M059J (cell line): Measurements from ENCODE around the gene NADSYN1. TPM values are rescaled to one million over a fixed set of nuclear protein-coding genes. Genes with fewer than 3 reads are reported as not detected.
"Not testable (repeated sequence)": the region's sequence is repeated elsewhere in the genome, so short reads cannot be mapped to it uniquely, and the experiment has no call there.

Experiments used
- DNase-seq: peaks from one replicate; pipeline ENCODE4 v3.0.0-alpha.2; 2012; ENCODE audit warnings: low read depth
- total RNA-seq: library from RNA; depleted of rRNA; stranded (reverse); fragments of >200 nt; shearing (Covaris generic); gene quantifications from 2 replicates; pipeline ENCODE4 v1.2.3, GENCODE V29; 2014; rRNA removed

Gene NADSYN1
- total RNA-seq, result 21.1 and 23.8 TPM in 2 replicates

DNA sequence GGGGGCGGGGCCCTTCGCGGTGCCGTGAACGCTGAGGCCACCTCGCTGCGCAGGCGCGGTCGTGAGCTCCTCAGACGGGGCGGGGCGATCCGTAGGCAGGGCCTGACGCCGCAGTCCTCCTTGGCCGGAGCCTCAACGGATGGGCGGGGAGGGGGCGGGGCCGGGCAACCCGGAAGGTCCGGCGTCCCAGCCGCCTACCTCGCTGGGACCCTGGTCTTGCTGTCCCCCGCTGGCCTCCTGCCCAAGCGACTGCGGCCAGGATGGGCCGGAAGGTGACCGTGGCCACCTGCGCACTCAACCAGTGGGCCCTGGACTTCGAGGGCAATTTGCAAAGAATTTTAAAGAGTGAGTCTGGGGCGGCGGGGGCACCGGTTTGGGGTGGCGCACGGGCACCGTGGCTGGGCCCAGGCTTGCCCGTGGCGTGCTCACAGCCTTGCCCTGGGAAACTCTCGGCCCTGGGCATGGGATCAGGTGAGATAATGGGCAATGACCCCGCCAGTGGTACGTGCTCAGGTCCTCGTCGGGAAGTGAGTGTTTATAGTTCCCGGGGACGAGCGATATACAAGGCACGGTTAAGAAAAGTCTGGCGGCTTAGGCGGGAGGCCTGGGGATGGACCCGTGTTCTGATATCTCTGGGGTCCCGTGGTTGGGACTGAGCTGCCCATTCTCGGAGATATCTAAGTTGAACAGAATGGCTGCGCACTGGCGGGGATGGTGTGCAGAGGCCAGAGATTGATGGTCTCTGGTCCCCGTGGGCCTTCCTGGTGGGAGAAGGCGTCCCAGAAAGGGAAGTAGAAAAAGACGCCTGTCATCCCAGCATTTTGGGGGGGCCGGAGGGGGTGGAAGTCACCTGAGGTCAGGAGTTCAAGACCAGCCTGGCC lies at the start of gene NADSYN1:
Gene NADSYN1, plus strand, starts transcription at position 167 of the 881 bp plus-strand sequence. Its CDS starts 94 bp downstream, at position 261.
- peak; percentile 93 for DNase-seq

DNA sequence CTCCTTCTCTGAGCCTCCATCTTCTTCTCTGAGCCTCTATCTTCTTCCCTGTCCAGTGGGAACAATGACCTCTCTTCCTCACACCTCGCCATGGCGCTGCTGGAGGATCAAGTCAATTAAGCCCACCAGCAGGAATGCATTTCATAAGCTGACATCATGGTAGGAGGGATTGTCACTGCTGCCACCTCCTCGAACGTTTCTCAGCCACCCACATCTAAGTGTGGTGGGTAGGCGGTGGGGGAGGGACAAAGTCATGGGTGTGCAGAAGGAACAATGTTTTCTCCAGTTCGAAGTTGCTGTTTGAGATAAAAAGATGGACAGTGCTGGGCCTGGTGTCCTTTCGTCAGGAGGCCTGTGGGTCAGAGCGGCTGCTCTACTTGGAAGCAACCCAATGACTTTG lies 48.8 kb upstream of the NADSYN1 start:
- no peak for DNase-seq

DNA sequence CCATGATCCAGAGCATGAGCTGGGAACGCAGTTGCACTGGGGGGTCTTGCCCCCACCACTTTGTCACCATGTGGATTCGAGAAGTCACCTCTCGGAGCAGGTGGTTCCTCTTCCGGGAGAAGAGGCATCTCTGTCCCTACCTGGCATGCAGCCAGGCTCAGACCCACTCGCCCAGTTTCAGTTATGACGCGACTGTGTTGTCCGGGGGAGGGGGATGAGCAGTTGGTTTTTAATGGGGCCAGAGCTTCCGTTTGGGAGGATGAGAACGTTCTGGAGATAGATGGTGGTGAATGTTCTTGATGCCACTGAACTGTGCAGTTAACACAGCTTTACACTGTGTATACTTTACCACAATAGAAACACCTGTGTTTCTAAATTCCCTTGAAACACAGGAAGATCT lies 46.3 kb upstream of the NADSYN1 start:
- no peak for DNase-seq

DNA sequence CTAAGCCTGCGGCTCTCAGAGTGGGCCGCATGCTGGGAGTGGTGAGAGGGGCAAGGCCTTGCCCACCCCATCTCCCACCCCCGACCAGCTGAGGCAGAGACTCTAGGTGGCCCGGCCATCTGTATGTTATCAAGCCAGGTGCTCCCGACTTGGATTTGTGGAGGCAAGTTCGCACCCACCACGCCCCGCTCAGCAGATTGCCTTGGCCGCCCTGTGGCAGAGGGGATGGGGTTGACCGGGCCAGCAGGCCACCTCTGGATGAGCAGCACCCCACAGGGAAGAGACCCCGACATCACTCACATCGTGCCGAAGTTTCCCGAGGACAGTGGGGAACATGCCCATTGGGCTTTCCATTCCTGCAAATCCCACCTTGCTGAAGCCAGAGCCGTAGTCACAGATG lies 45.6 kb upstream of the NADSYN1 start:
- no peak for DNase-seq

DNA sequence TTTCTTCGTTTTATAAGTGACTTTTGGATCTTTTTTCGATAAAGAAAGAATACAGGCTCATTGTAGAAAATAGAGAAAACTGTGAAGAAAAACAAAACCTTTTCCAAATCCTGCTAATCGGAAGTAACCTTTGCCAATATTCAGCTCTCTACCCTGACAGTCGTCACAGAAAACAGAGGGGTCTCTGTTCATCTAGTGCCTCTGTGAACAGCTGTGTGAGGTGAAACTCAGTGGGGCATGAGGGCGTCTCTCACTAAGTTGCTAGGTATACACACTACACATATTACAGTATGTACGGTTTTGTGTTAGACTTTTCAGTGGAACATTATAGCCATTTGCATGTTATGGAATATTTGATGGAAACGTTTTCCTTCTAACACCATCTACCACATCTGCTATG lies 44.2 kb upstream of the NADSYN1 start:
- no peak for DNase-seq

DNA sequence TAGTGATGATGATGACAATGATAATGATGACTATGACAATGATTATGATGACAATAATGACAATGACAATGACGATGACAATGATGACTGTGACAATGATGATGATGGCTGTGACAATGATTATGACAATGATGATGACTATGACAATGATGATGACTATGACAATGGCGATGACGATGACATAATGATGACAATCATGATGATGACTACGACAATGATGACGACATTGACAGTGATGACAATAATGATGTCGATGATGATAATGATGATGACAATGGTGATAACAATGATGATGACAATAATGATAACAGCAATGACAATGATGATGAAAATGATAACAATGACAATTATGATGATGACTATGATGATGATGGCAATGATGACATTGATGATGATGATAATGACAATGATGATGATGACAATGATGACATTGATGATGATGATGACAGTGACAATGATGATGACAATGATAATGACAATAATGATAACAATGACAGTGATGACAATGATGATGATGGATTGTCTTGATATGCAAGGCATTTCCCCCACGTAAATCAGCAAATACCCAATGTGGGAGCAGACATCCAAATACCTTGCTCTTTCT lies 42.5 kb upstream of the NADSYN1 start:
- DNase-seq, result no peak

DNA sequence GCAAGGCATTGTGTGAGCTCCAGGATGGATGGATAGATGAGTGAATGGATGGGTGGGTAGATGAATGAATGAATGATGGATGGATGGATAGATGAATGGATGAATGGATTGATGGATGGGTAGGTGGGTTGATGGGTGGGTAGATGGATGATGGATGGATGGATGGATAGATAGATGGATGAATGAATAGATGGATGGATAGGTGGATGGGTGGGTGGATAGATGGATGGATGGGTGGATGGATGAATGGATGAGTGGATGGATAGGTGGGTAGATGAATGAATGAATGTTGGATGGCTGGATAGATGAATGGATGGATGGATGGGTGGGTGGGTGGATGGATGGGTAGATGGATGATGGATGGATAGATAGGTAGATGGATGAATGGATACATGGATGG lies 38.4 kb upstream of the NADSYN1 start:
- DNase-seq, result no peak

DNA sequence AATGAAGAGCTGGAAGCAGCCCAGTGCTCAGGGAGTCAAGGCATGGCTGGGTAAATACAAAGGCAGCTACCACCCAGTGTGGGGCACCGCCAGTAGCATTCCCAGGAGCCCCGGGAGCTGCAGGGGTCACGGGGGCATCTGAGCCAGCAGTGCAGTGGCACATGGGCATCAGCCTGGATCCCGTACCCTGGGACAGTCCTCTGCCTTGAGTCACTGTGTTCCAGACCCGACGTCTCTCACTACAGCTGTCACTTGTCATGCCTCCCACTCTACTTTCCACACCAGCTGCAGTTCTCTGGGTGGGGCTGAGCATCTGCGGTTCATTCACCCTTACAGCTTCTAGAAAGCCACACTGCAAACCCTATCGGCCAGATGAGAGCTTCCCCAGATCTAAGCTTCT lies 34.4 kb upstream of the NADSYN1 start:
- no peak for DNase-seq

DNA sequence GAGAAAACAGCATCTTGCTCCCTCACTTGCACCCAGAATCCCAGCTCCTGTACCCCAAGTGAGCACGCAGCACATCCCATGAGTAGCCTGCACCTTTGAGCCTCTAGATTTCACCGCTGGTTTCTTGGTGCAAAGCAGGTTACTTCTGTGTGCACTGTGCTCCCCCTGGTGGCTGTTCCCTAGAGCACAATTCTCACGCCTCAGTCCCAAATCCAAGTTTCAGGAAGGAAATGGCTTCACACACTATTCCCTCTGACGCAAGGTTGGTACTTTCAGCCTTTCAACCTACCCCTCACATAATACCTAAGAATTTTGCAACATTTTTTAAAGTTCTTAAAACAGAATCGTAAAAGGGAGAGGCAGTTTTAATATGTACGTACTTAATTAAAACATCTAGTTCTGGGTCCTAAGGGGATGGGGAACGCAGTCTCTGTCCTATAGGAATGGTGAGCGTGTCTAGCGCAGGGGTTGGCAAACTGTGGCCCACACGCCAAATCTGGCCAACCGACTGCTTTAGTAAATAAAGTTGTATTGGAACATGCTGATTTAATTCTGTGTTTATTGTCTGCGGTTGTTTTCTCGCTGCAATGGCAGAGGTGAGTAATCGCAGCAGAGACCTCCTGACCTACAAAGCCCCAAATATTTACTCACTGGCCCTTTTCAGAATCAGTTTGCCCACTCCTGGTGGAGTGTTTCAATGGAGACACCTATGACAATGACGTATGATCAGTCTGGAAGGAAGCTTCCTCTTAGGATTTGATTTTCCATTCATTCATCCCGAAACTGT lies 32.4 kb upstream of the NADSYN1 start:
- DNase-seq, result peak; percentile 57

DNA sequence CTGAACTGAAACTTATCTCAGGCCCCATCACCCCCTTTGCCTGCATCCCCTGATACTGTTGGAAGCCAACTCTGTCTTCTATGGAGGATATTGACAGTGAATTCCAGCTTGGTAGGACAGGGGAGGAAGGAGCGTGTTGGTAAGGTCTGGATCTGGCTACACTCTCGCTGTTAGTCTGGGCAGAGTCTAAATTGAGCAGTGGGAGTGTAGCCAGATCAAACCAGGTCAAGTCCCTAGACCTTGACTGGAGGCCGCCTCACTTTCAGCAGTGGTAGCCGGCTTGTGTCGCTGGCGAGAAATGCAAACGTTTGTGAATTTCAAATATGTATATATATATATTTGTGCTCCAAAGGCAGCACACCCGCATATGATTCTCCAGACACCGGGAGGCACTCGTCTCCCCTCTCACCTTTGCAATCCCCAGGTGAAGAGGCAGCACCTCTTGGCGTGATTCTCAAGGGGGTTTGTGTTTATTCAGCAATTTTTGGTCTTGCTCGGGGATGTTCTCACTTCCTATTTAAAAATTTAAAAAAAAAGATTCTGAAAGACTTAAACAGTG lies 31.5 kb upstream of the NADSYN1 start:
- DNase-seq, result no peak

DNA sequence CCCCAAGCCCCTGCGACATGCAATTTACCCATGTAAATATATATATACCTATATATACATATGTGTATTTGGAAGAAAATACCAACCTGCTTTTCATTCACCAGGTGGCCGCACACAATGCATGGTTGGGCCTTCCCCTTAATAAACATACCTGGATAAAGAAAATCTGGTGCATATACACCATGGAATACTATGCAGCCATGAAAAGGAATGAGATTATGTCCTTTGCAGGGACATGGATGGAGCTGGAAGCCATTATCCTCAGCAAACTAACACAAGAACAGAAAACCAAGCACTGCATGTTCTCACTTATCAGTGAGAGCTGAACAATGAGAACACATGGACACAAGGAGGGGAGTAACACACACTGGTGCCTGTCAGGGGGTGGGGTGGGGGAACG lies 30.7 kb upstream of the NADSYN1 start:
- not testable (repeated sequence) for DNase-seq

DNA sequence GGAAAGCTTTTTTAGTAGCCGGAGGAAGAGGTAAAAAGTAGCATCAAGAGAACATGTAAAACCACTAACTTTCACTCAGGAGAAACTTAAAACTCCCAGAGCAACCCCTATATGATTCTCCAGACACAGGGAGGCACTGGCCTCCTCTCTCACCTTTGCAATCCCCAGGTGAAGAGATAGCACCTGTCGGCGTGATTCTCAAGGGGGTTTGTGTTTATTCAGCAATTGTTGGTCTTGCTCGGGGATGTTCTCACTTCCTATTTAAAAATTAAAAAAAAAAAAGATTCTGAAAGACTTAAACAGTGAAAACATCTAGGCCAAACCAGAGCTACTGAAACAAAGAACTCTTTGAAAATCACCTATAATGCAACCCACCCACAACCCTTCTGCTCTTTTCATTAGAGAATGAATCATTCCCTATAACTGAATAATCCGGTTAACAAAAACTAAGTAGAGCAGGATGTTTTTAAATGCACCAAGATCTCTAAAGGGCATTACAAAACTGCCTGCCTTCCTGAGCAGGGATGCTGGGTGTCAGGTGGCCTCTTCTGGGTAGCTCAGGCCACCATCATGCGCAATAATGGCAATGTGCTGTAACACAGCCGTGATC lies 29.7 kb upstream of the NADSYN1 start:
- DNase-seq, result no peak

DNA sequence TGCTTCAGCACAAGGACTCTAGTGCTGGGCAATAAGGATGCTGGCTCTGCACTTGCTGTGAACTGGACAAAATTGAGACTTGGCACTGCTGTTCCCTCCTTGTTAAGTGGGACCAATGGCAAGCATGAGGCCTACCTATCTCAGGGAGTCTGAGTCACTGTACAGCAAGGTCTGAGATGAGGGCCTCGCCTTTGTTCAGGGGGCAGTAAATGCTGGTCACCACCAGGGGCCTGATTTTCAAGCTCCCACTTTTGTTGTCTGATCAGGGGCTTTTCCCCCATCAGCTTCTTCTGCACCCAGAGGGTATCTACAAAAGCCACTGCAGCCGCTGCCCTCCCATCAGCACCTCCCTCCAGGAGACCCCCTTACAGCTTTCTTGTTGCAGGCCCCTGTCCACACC lies 27.6 kb upstream of the NADSYN1 start:
- DNase-seq, result no peak

DNA sequence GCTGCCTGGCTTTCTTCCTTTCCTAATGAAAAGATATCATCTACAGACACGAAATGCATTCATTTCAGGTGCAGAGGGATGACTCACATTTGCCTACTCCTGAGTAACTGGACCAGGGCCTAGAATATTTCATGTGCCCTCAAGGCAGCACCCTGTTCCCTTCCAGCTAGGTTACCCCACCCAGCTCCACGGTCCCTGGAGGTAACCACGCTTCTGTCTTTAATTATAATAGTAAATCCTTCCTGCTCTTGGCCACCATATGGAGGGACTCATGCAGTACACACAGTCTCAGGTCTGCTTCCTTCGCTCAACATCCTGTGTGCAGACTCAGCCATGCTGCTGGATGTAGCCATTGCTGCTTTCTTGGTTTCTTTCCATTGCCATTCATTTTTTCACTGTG lies 27.1 kb upstream of the NADSYN1 start:
- peak; percentile 51 for DNase-seq

DNA sequence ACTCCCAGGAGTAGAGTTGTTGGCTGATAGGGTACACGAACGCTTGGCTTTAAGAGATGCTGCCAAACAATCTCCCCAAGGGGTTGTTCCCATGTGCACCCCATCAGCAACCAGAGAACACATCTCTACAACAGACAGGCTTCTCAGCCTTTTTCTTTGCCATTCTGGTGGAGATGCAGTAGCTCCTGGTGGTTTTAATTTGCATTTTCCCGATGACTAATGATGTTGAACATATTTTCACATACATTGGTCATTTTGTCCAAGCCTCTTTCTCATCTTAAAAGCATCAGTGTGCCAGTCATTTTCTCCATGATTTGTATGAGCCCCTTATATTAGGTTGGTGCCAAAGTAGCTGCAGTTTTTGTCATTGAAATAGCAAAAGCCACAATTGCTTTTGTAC lies 26.6 kb upstream of the NADSYN1 start:
- no peak for DNase-seq

DNA sequence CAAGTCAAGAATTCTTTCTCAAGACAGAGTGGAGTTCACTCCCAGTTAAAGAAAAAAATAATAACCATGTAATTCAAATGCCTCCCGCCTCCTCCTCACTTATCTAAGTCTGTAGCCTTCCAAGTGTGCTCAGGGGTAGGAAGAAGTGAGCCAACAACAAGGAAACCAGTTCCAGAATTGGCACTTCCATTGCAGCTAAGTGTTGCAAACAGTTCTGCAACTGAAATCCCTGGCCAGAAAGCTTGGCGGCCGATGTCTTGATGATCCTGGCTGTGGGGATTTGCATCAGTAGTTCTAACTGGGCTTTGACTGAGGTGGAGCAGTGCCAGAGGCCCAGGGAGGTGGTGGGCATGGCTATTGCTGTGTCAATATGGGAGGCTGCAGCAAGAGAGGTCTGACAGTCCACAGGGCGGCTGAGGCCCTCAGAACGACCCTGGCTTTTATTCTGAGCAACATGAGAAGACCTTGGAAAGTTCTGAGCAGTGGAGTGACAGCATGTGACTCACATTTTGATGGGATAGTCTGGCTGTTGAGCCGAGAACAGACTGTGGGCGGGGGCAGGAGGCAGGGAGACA lies 24.1 kb upstream of the NADSYN1 start:
- DNase-seq, result no peak

DNA sequence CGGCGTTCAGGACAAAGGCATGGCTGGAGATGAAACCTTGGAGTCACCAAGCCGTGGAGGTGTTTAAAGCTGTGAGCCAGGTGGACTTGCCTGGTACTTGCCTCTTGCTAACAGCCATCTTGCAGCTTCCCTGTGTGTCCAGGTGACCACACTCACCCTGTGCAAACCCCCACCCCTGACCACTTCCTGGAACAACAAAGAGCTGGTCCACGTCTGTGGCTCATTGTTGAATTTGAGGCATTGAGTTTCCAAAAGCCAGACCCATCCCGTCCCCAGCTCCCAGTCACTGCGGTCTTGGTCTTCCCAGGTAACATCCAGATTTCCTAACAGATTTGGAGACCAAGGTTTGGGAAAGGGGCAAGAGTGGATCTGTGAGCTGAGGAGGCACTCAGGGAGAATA lies 23.3 kb upstream of the NADSYN1 start:
- DNase-seq, result no peak

DNA sequence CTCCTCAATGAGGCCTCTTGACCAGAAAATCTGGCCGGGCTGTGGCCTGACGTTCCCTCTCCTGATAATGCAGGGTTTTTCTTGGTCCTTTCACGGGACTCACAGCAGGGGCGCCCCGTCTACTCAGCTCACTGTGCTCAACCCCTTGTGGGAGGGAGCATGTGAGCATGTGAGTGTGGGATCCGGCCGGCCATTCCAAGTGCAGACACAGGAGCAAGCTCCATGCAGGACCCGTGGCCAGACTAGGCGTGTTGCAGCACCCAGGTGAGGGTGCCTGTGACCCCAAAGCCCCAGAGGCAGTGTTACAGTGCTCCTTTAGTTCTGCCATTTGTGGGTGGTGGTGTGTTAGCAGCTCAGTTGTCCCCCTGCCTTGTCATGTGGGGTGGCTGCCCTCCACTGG lies 22.8 kb upstream of the NADSYN1 start:
- no peak for DNase-seq

DNA sequence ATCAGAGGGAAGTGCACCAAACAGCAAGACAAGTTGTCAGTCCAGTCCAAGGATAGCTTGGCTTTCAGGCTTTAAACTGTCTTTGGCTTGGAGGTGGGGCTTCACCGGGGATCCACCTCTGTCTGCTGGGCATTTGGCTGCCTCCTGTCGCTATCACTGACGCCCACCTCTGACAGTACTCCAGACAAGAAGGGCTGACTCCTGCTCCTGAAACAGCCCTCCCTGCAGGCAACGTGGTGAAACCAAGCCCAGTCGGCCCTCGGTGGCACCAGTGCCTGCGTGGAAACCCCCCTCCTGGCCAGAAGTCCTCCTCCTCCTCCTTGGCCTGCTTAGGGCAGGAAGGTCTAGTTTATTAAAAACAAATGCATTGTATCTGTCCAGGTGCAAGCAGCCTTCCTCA lies 21.7 kb upstream of the NADSYN1 start:
- no peak for DNase-seq

DNA sequence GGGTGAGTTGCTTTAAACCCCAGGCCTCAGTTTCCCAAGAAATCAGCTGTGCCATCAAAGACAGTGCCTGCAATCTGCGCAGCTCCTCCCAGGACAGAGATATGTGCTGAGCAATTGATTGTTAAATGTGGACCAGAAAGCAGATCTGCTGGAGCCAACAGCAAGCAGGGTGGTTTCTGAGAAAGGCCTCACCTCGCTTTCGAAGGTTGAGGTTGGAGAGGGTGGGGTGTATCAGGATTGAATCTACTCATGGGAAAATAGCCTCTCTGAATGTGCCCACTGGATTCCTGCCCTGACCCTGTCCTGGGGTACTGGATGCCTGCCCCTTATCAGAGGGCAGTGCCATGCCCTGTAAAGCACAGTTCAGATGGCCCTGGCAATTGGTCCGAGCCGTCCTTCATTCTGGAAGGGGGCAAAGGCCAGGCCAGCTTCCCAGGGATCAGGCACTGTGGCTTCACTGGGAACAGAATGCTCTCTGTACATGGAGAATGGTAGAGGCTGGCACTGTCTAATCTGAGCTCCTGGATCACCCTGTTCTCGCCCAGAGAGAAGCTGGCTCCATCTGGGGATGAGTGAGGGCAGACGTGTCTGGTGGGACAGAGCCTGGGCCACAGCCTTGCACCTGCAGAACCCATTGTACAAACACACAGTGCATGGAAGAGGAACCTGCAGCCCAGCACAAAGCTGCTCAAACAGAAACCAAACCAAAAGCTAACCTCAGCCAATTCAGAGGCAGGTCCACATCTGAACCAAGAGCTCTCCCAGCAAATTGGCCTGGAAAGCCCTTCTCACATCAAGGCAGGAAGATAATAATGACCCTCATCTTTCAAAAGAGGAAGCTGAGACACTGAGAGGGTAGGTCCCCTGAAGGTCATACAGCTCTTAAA lies 20.0 kb upstream of the NADSYN1 start:
- no peak for DNase-seq
